Activated T-cell treated with anti-CD3 and anti-CD28 coated beads, Interleukin-2, amount 50 U/mL, for 4 hours (primary cell): Measurements from ENCODE around the gene COA8. TPM values are rescaled to one million over a fixed set of nuclear protein-coding genes. Genes with fewer than 3 reads are reported as not detected.

ENCODE experiments used
- ATAC-seq, 2 donors: fragments of 200-7000 bp; cut with Tn5 transposase; one replicate each; pipeline ENCODE4 v1.10.0; 2021
- DNase-seq: peaks from one replicate; pipeline ENCODE4 v3.0.0-alpha.2; 2020
- H3K27me3 Mint-ChIP-seq: one replicate; pipeline ENCODE4 v1.8.0; 2021; ENCODE audit warnings: low read depth, mixed read lengths
- H3K36me3 Mint-ChIP-seq: one replicate; pipeline ENCODE4 v1.8.0; 2022; ENCODE audit warnings: mixed read lengths; ENCODE audit not compliant: insufficient read depth
- H3K4me1 Mint-ChIP-seq: one replicate; pipeline ENCODE4 v1.8.0; 2021; ENCODE audit warnings: low read depth, mixed read lengths
- H3K4me3 Mint-ChIP-seq: one replicate; pipeline ENCODE4 v1.8.0; 2021; ENCODE audit warnings: mild to moderate bottlenecking, moderate library complexity, mixed read lengths
- H3K9me3 Mint-ChIP-seq: one replicate; pipeline ENCODE4 v1.8.0; 2021; ENCODE audit warnings: mixed read lengths
- total RNA-seq, 3 donors: library from RNA; stranded (reverse); gene quantifications; one replicate each; pipeline ENCODE4 v1.2.1, GENCODE V29; 2021

The COA8 gene
- total RNA-seq, 3 donors from 2014 or later: 42.0 to 53.2 (median 49.2) TPM

GRCh38 chr14:103547941-103548462 lies 14.8 kb upstream of the COA8 start:
- Mint-ChIP-seq H3K9me3 (no peaks in the 10 kb centered on the region), H3K27me3 (no peaks in the 10 kb centered on the region), H3K4me1 (no peaks in the 10 kb centered on the region), H3K4me3 (no peak overlapping the region), H3K36me3 (no peaks in the 10 kb centered on the region)
- DNase-seq (no peak), ATAC-seq (no peak)

- H3K4me1 Mint-ChIP-seq: no peaks in the 10 kb centered on the region
- no peaks in the 10 kb centered on the region for H3K36me3 Mint-ChIP-seq
- H3K4me3 Mint-ChIP-seq: no peak overlapping the region
- no peaks in the 10 kb centered on the region for H3K27me3 Mint-ChIP-seq
- no peaks in the 10 kb centered on the region for H3K9me3 Mint-ChIP-seq
- ATAC-seq: no peak
- no peak for DNase-seq
Observed at GRCh38 chr14:103548463-103549351, 14.1 kb upstream of the COA8 start.

- DNase-seq (no peak), ATAC-seq (no peak)
- H3K36me3 Mint-ChIP-seq: peaks cover under 1% of the 10 kb centered on the region
- H3K4me1 Mint-ChIP-seq: peaks cover under 1% of the 10 kb centered on the region
- H3K9me3 Mint-ChIP-seq: no peaks in the 10 kb centered on the region
- no peaks in the 10 kb centered on the region for H3K27me3 Mint-ChIP-seq
- no peak overlapping the region for H3K4me3 Mint-ChIP-seq
Observed at GRCh38 chr14:103549361-103550311, 13.1 kb upstream of the COA8 start.

- no peak overlapping the region for H3K4me3 Mint-ChIP-seq
- H3K36me3 Mint-ChIP-seq: peaks cover 5% of the 10 kb centered on the region
- no peaks in the 10 kb centered on the region for H3K9me3 Mint-ChIP-seq
- H3K4me1 Mint-ChIP-seq: peaks cover 8% of the 10 kb centered on the region
- DNase-seq: no peak
- H3K27me3 Mint-ChIP-seq: no peaks in the 10 kb centered on the region
- no peak for ATAC-seq
Observed at GRCh38 chr14:103550451-103551337, 12.1 kb upstream of the COA8 start.

GRCh38 chr14:103551338-103551762 lies 11.4 kb upstream of the COA8 start:
- H3K27me3 Mint-ChIP-seq: no peaks in the 10 kb centered on the region
- DNase-seq (no peak), ATAC-seq (no peak)
- H3K4me3 Mint-ChIP-seq: no peak overlapping the region
- no peaks in the 10 kb centered on the region for H3K9me3 Mint-ChIP-seq
- H3K4me1 Mint-ChIP-seq: peaks cover 9% of the 10 kb centered on the region
- H3K36me3 Mint-ChIP-seq: peaks cover 5% of the 10 kb centered on the region

GRCh38 chr14:103552011-103552845 lies 10.5 kb upstream of the COA8 start:
- Mint-ChIP-seq H3K4me3 (no peak overlapping the region), H3K4me1 (peaks cover 13% of the 10 kb centered on the region), H3K36me3 (peaks cover 5% of the 10 kb centered on the region), H3K9me3 (no peaks in the 10 kb centered on the region), H3K27me3 (no peaks in the 10 kb centered on the region)
- no peak for ATAC-seq
- DNase-seq: no peak

- Mint-ChIP-seq H3K27me3 (no peaks in the 10 kb centered on the region), H3K9me3 (no peaks in the 10 kb centered on the region), H3K4me3 (no peak overlapping the region), H3K36me3 (peaks cover 5% of the 10 kb centered on the region), H3K4me1 (peaks cover 18% of the 10 kb centered on the region)
- ATAC-seq (no peak), DNase-seq (no peak)
Observed at GRCh38 chr14:103552846-103553210, 9.9 kb upstream of the COA8 start.

- Mint-ChIP-seq H3K4me3 (no peak overlapping the region), H3K36me3 (peaks cover 22% of the 10 kb centered on the region), H3K9me3 (no peaks in the 10 kb centered on the region), H3K4me1 (peaks cover 45% of the 10 kb centered on the region), H3K27me3 (no peaks in the 10 kb centered on the region)
- ATAC-seq (no peak), DNase-seq (no peak)
Observed at GRCh38 chr14:103555559-103556337, 7.0 kb upstream of the COA8 start.

- DNase-seq: no peak
- peaks cover 25% of the 10 kb centered on the region for H3K36me3 Mint-ChIP-seq
- no peaks in the 10 kb centered on the region for H3K9me3 Mint-ChIP-seq
- no peaks in the 10 kb centered on the region for H3K27me3 Mint-ChIP-seq
- peaks cover 56% of the 10 kb centered on the region for H3K4me1 Mint-ChIP-seq
- no peak for ATAC-seq
- no peak overlapping the region for H3K4me3 Mint-ChIP-seq
Observed at GRCh38 chr14:103556946-103557758, 5.6 kb upstream of the COA8 start.

GRCh38 chr14:103558071-103558882 lies 4.5 kb upstream of the COA8 start:
- Mint-ChIP-seq H3K4me3 (no peak overlapping the region), H3K27me3 (no peaks in the 10 kb centered on the region), H3K9me3 (no peaks in the 10 kb centered on the region), H3K4me1 (peaks cover 56% of the 10 kb centered on the region), H3K36me3 (peaks cover 25% of the 10 kb centered on the region)
- DNase-seq: no peak
- no peak for ATAC-seq

GRCh38 chr14:103559766-103560165 lies 3.0 kb upstream of the COA8 start:
- Mint-ChIP-seq H3K27me3 (no peaks in the 10 kb centered on the region), H3K4me3 (peak overlapping the region; percentile 24), H3K36me3 (peaks cover 24% of the 10 kb centered on the region), H3K9me3 (no peaks in the 10 kb centered on the region), H3K4me1 (peaks cover 64% of the 10 kb centered on the region)
- ATAC-seq (no peak), DNase-seq (no peak)
